Islet precursor cell (in vitro differentiated cells): ENCODE results near the gene SERPINB11.
"Not testable (repeated sequence)": the region's sequence is repeated elsewhere in the genome, so short reads cannot be mapped to it uniquely, and the experiment has no call there.

Experiments
- DNase-seq: peaks from one replicate; pipeline ENCODE4 v3.0.0-alpha.2; 2018

The SERPINB11 gene

GRCh38 chr18:63702660-63703059 lies at the start of gene SERPINB11:
Gene SERPINB11, plus strand, starts transcription at chr18:63702960. Its CDS starts 7,234 bp downstream, at chr18:63710194.
- DNase-seq = no peak

- not testable (repeated sequence) for DNase-seq
Observed at GRCh38 chr18:63658920-63659319, 43.8 kb upstream of the SERPINB11 start.

GRCh38 chr18:63661750-63662149 lies 41.0 kb upstream of the SERPINB11 start, which contains the start of gene SERPINB3:
Gene SERPINB3, minus strand, starts transcription at chr18:63661893. Its CDS starts 677 bp downstream, at chr18:63661216.
- not testable (repeated sequence) for DNase-seq

GRCh38 chr18:63664571-63664970 lies 38.2 kb upstream of the SERPINB11 start:
- DNase-seq = no peak

GRCh38 chr18:63676526-63677323 lies 26.0 kb upstream of the SERPINB11 start:
- peak; percentile 64 for DNase-seq

GRCh38 chr18:63677500-63678225 lies 25.1 kb upstream of the SERPINB11 start:
- no peak for DNase-seq

- no peak for DNase-seq
Observed at GRCh38 chr18:63679820-63680606, 22.7 kb upstream of the SERPINB11 start.

GRCh38 chr18:63681449-63682340 lies 21.1 kb upstream of the SERPINB11 start:
- no peak for DNase-seq

- DNase-seq = peak; percentile 89
Observed at GRCh38 chr18:63683152-63683551, 19.6 kb upstream of the SERPINB11 start.

- DNase-seq = peak; percentile 54
Observed at GRCh38 chr18:63683890-63684289, 18.9 kb upstream of the SERPINB11 start.

GRCh38 chr18:63684718-63685117 lies 18.0 kb upstream of the SERPINB11 start:
- no peak for DNase-seq

GRCh38 chr18:63686871-63687270 lies 15.9 kb upstream of the SERPINB11 start:
- DNase-seq = no peak

GRCh38 chr18:63689064-63689463 lies 13.7 kb upstream of the SERPINB11 start:
- no peak for DNase-seq

- DNase-seq = no peak
Observed at GRCh38 chr18:63697097-63697660, 5.6 kb upstream of the SERPINB11 start.

GRCh38 chr18:63700501-63700900 lies 2.3 kb upstream of the SERPINB11 start:
- DNase-seq = no peak

- no peak for DNase-seq
Observed at GRCh38 chr18:63701952-63702351, 808 bp upstream of the SERPINB11 start.

- DNase-seq = no peak
Observed at GRCh38 chr18:63705401-63705800, 2.6 kb downstream of the SERPINB11 start.

GRCh38 chr18:63707816-63708215 lies 5.1 kb downstream of the SERPINB11 start:
- no peak for DNase-seq

GRCh38 chr18:63708650-63709049 lies 5.9 kb downstream of the SERPINB11 start:
- DNase-seq = no peak

GRCh38 chr18:63725682-63726480 lies 23.1 kb downstream of the SERPINB11 start:
- no peak for DNase-seq

- no peak for DNase-seq
Observed at GRCh38 chr18:63730773-63731172, 28.0 kb downstream of the SERPINB11 start.
